ENCODE measurements around the gene RASL10A.

The RASL10A gene

DNA sequence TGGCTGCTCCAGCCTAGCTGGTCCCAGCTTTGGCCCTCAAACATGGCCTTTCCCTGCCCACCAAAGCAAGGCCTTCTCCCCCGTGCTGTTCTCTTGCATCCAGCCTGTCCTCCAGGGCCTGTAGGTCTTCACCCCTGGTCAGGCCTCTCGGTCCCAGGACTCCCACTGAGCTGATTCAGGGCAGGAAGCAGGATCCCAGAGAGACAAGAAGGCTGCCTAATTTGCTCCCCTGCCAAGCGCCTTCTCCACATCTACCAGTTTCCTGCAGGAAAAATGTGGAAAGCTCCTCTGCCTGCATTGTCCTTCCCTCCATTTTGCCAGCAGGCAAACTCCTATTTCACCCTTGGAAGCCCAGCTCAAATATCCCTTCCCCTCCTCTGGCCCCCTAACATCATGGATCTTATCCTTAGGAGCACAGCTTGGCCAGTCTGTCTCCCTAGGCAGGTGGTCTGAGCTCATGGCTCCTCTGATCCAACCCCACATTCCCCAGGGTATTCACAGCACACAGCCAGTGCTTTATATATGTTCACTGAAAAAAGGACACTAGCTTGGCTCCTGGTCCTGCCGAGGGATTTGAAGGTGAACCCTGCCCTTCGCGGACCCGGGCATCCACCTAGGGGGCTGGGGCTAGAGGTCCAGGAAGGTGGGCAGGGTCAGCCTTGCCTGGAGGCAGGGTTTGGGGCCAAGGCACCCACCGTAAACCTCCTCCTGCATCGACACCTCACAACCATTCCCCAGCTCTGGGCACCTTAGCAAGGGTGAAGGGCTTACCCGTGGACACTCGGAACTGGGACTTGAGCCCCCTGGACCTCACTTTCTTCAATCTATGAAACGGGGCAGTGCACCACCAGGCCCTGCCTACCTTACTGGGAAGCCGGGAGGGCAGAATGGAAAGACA is 48.7 kb downstream of the RASL10A start:
- DNase-seq, result peak; percentile 41

DNA sequence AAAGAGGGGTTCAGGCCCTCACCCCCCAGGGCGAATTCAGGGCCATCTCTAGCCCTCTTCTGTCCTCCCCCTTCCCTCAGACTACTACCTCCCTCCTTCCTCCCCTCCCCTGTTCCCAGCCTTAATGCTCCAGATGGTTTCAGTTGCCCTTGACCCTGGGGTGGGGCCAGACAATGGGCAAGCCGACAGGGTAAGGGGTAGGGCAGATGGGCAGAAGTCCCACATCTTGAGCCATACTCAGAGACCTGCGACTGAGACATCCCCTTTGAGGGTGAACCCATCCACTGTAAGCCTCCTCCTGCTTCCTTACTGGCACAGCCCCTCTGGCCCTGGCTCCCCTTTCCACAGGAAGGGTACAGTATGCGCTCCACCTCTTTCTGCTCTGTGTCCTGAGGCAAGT is 49.6 kb downstream of the RASL10A start:
- DNase-seq, result no peak

DNA sequence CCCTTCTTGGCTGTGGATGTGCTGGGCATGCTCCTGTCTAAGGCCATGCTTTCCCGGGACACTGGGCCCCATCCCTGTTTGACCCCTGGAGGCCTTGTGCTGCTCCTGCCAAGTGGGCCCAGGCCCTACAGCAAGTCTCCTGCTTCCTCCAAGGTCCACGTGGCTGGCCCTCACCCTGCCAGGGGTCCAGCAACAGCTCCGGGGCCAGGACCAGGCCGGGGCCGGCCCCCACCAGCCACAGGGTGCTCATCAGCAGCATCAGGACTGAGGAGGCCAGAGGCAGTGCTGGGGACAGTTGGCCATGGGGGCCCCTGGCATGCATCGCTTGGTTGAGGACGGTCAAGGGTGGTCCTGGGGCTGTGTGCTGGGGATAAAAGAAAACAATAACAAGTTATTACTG is 50.2 kb downstream of the RASL10A start:
- no peak for DNase-seq

DNA sequence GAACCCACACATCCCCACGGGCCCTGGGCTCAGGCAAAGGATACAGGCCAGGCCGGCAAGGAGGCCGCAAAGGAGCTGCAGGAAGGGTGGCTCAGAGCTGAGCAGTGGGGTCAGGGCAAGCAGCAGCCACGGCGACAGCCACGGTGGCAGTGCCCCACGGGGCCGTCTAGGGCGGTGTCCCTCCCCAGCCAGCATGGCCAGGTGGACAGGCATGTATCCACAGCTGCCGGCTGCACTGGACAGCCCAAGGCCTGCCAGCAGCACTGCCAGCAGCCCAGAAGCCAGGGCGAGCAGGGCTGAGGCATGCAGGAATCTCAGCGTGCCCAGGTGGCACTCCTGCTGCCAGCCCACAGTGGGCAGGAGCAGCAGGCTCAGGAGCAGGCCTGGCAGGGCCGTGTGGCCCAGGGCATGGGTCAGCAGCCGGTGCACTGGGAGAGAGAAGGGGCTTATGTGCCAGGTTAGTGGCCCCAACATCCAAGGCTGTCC is 51.7 kb downstream of the RASL10A start:
- no peak for DNase-seq
